ENCODE results near the gene RBBP5. TPM values are rescaled to one million over a fixed set of nuclear protein-coding genes. Genes with fewer than 3 reads are reported as not detected.

Gene RBBP5
- total and polyA plus RNA-seq, 2 of the 4 experiments (the other 2 are of a cell fraction), result 7.3 to 37.5 TPM

DNA sequence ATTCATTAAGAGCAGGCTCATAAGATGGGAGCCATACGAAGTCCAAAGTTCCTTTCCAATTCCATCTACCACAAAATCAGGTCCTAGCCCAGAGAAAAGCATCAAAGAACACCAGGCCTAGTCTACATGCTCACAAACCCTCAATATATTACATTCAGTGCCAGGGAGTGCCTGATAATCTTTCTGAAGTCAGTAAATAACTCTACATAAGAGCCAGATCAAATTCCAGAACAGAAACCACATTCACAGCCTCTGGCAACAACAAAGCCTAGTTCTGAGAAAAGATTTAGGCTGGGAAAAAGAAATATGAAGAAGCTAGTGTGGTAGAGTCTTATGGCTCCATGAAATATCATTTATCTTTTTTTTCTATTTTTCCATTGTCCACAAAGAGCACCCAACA is 40.5 kb upstream of the RBBP5 start:
- Histone ChIP-seq H3K9me1 (ENCODE audit: insufficient read depth, low read length) (no peaks in the 10 kb centered on the region), H3K14ac (replicated peaks; ENCODE audit: low read depth, low read length) (no peak overlapping the region), H3K9me3 (ENCODE audit: control insufficient read depth, insufficient read depth, low read length) (no peaks in the 10 kb centered on the region), H4K8ac (ENCODE audit: low read depth in 2 of 2, low read length in 2 of 2) (no peak overlapping the region), H2BK5ac (ENCODE audit: low read depth, low read length, poor library complexity, severe bottlenecking) (no peak overlapping the region), H2AK9ac (replicated peaks; ENCODE audit: low read depth, low read length, poor library complexity) (no peak overlapping the region), H2BK120ac (ENCODE audit: low read depth, low read length) (no peak overlapping the region), H3K56ac (ENCODE audit: extremely low read depth, insufficient read depth, low read length) (no peak overlapping the region), H3K27ac (ENCODE audit: insufficient read depth, low read length) (no peak overlapping the region), H3K9ac (ENCODE audit: low read depth, low read length) (no peak overlapping the region), H4K5ac (ENCODE audit: low read depth, low read length) (no peak overlapping the region), H3K4ac (ENCODE audit: low read depth, low read length) (no peak overlapping the region), H3K4me3 (ENCODE audit: insufficient read depth, low read depth, low read length) (no peak overlapping the region), H3K27me3 (ENCODE audit: control insufficient read depth, insufficient read depth, low read length) (no peaks in the 10 kb centered on the region), H2BK20ac (ENCODE audit: low read depth, low read length) (no peak overlapping the region), H4K91ac (ENCODE audit: insufficient read depth, low read depth, low read length) (no peak overlapping the region), H4K20me1 (ENCODE audit: insufficient read depth, low read length) (no peaks in the 10 kb centered on the region), H3K18ac (ENCODE audit: low read depth, low read length) (no peak overlapping the region), H3K79me1 (ENCODE audit: low read depth in 1 of 2, low read length in 2 of 2) (peaks cover 8 to 23% of the 10 kb centered on the region in 2 experiments; a peak in 3 of 4 replicates), H2AFZ (replicated peaks; ENCODE audit: low read length, poor library complexity) (no peak overlapping the region), H3K36me3 (ENCODE audit: control insufficient read depth, insufficient read depth, low read length) (peaks cover 50% of the 10 kb centered on the region), H2AK5ac (ENCODE audit: low read depth, low read length) (no peak overlapping the region), H2BK15ac (ENCODE audit: low read depth, low read length) (no peak overlapping the region), H3K4me2 (ENCODE audit: low read depth, low read length) (no peak overlapping the region), H3K23ac (ENCODE audit: low read depth, low read length) (no peak overlapping the region), H3K4me1 (ENCODE audit: control insufficient read depth, insufficient read depth, low read length) (no peaks in the 10 kb centered on the region)
- dilution Hi-C loops (cut with HindIII; ENCODE audit: low sequenced_read_pairs, unreplicated experiment) (no loop called here), intact Hi-C loops (cut with micrococcal nuclease) (no loop called here), in situ Hi-C loops (cut with MboI; ENCODE audit: low sequenced_read_pairs) (no loop called here)
- POLR2A ChIA-PET (ENCODE audit: unreplicated experiment), result no interaction called here
- no peak for ATAC-seq (ENCODE audit: low read depth)
- CTCF ChIA-PET, result interaction anchor here (1.3 kb wide), 1 partner anchor 11 kb away, joined by 3 read pairs; no protein-coding TSS in a partner anchor
- TF ChIP-seq CEBPB (IDR thresholded peaks at IDR 0.05; ENCODE audit: low read depth, low read length), result no peak
- no peak for TF ChIP-seq RFX5 (IDR thresholded peaks at IDR 0.05; ENCODE audit: low read depth, low read length)
- TF ChIP-seq RAD21 (IDR thresholded peaks at IDR 0.05; ENCODE audit: low read length), result no peak
- TF ChIP-seq, protein P1, sequence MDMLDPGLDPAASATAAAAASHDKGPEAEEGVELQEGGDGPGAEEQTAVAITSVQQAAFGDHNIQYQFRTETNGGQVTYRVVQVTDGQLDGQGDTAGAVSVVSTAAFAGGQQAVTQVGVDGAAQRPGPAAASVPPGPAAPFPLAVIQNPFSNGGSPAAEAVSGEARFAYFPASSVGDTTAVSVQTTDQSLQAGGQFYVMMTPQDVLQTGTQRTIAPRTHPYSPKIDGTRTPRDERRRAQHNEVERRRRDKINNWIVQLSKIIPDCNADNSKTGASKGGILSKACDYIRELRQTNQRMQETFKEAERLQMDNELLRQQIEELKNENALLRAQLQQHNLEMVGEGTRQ (IDR thresholded peaks at IDR 0.05; ENCODE audit: low read depth, low read length), result no peak
- no peak for TF ChIP-seq SMC3 (IDR thresholded peaks at IDR 0.05; ENCODE audit: low read depth, low read length)
- no peak for TF ChIP-seq FOS (IDR thresholded peaks at IDR 0.05; ENCODE audit: low read depth, low read length)
- no peak for TF ChIP-seq POLR2A (IDR thresholded peaks at IDR 0.05; ENCODE audit: low read depth, low read length)
- TF ChIP-seq MXI1 (IDR thresholded peaks at IDR 0.05; ENCODE audit: borderline replicate concordance, low read depth, low read length), result no peak
- TF ChIP-seq NFE2L2 (IDR thresholded peaks at IDR 0.05; ENCODE audit: low read depth, low read length), result no peak
- BruUV-seq (replicated peaks), result no TSS peak
- WGBS, 2 experiments (ENCODE audit: extremely low coverage in 2 of 2, insufficient read length in 1 of 2), result no CpG with 5 or more reads among the region's 1 CpG
- DNase-seq, result no peak

Measured in IMR-90 (cell line).